H1 (cell line): ENCODE data around the gene XAB2. TPM values are rescaled to one million over a fixed set of nuclear protein-coding genes. Genes with fewer than 3 reads are reported as not detected.

Experiments
- KDM4A ChIP-seq: IDR thresholded peaks from one replicate; pipeline ENCODE4 v1.7.1; 2012; ENCODE audit warnings: low read depth, mild to moderate bottlenecking, moderate library complexity, low read length, inconsistent platforms; ENCODE audit not compliant: severe bottlenecking
- TAF7 ChIP-seq: optimal IDR thresholded peaks from 2 replicates; pipeline ENCODE3; 2011; ENCODE audit warnings: low read depth, mild to moderate bottlenecking, inconsistent platforms, low read length, moderate library complexity, borderline replicate concordance
- polyA plus RNA-seq, 7 experiments: library from polyadenylated mRNA; depleted of rRNA in 3 of 7; stranded (reverse) in 5 of 7; unstranded in 2 of 7; fragments of >200 nt in 5 of 7; fragments of 200-250 nt in 2 of 7; gene quantifications; 1 replicate in 5 of 7; 2 replicates in 1 of 7; 4 replicates in 1 of 7; pipeline versions ENCODE4 v1.2.1 to v1.2.3, GENCODE V29; 2011 to 2013; ENCODE audit warnings: missing spikeins in 2 of 7, mixed read lengths in 2 of 7
- total RNA-seq: library from RNA; stranded (reverse); fragmentation: NEBNext Ultra II Directional; extraction: Animal tissue kit (Norgen Biotek cat#: 25700); gene quantifications from 2 replicates; pipeline ENCODE4 v1.2.1, GENCODE V29; 2021
- TF ChIP-seq, protein P1 (sequence below): IDR thresholded peaks from 2 replicates; pipeline ENCODE4 v1.6.1; 2011; ENCODE audit warnings: low read depth, mild to moderate bottlenecking, low read length; ENCODE audit not compliant: insufficient read depth

Gene XAB2
- total and polyA plus RNA-seq, 2 of the 8 experiments (the other 6 are each of a cell fraction or from before 2014, with no cell fraction given), result 48.2 to 49.4 TPM

- TF ChIP-seq, protein P1, sequence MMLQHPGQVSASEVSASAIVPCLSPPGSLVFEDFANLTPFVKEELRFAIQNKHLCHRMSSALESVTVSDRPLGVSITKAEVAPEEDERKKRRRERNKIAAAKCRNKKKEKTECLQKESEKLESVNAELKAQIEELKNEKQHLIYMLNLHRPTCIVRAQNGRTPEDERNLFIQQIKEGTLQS, result no peak
- TF ChIP-seq KDM4A (no peak), TAF7 (no peak)
Observed at GRCh38 chr19:7607874-7608560, 21.3 kb downstream of the XAB2 start (continued).
